ENCODE results near the gene PRKD1. TPM values are rescaled to one million over a fixed set of nuclear protein-coding genes. Genes with fewer than 3 reads are reported as not detected.

The PRKD1 gene
- total and polyA plus RNA-seq, 2 of the 13 experiments (the other 11 are each of a cell fraction or from before 2014, with no cell fraction given) = 0.22 to 1.3 TPM

DNA sequence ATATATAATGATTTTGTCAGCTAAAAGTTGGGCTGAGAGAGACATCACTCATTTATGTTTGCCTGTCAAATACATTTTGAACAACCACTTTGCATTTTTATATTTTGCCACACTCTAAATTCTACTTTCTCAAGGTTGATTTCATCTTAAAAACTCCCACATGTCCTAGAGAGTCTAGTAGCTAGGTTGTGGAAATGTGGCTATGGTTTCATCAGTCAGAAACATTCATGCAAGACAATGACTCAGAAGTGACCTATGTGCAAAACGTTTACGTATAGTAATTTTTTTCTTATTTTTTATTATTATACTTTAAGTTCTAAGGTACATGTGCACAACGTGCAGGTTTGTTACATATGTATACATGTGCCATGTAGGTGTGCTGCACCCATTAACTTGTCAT lies 27.4 kb upstream of the PRKD1 start:
- H2AFZ ChIP-seq (ENCODE audit: low read length) = no peak overlapping the region
- 27% methylated on average over 3 of the region's 3 CpGs for WGBS (ENCODE audit: low lambda C conversion rate)
- DNase-seq (ENCODE audit: low spot score) (no peak), FAIRE-seq (no peak), ATAC-seq (no peak)
- H3K9ac ChIP-seq (ENCODE audit: insufficient read depth, low read depth, low read length) = no peak overlapping the region
- BruUV-seq (replicated peaks) = no TSS peak
- TF ChIP-seq CREB1 (IDR thresholded peaks at IDR 0.05) (no peak), CREB1 (CRISPR knock-in tag; IDR thresholded peaks at IDR 0.05) (no peak), MIXL1 (CRISPR knock-in tag; IDR thresholded peaks at IDR 0.05) (no peak), ZNF674 (CRISPR knock-in tag; IDR thresholded peaks at IDR 0.05; ENCODE audit: low read depth) (no peak), MTF2 (CRISPR knock-in tag; IDR thresholded peaks at IDR 0.05; ENCODE audit: borderline replicate concordance) (no peak), HCFC1 (IDR thresholded peaks at IDR 0.05; ENCODE audit: low read depth, low read length) (no peak), ZFP41 (CRISPR knock-in tag; IDR thresholded peaks at IDR 0.05; ENCODE audit: borderline replicate concordance) (no peak), ZNF30 (CRISPR knock-in tag; IDR thresholded peaks at IDR 0.05) (no peak), GTF3A (CRISPR knock-in tag; conservative IDR thresholded peaks at IDR 0.05) (no peak), ATF7-NPFF (CRISPR knock-in tag; IDR thresholded peaks at IDR 0.05; ENCODE audit: low read depth) (no peak)
- TF ChIP-seq, protein P1, sequence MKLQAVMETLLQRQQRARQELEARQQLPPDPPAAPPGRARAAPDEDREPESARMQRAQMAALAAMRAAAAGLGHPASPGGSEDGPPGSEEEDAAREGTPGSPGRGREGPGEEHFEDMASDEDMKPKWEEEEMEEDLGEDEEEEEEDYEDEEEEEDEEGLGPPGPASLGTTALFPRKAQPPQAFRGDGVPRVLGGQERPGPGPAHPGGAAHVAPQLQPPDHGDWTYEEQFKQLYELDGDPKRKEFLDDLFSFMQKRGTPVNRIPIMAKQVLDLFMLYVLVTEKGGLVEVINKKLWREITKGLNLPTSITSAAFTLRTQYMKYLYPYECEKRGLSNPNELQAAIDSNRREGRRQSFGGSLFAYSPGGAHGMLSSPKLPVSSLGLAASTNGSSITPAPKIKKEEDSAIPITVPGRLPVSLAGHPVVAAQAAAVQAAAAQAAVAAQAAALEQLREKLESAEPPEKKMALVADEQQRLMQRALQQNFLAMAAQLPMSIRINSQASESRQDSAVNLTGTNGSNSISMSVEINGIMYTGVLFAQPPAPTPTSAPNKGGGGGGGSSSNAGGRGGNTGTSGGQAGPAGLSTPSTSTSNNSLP (IDR thresholded peaks at IDR 0.05; ENCODE audit: low read depth, low read length) = no peak
- H3K4me1 ChIP-seq (ENCODE audit: insufficient read depth, low read length) = no peaks in the 10 kb centered on the region
- no peak overlapping the region for H3K4me2 ChIP-seq (ENCODE audit: low read depth, low read length)
- no peaks in the 10 kb centered on the region for H4K20me1 ChIP-seq (ENCODE audit: insufficient read depth, low read length)
- POLR2A ChIA-PET = no interaction called here
- H3K9me3 ChIP-seq (ENCODE audit: low read length) = peaks cover 50% of the 10 kb centered on the region
- in situ Hi-C loops (cut with HindIII; ENCODE audit: extremely low pct_ligation_motif_present, low pct_unique_long_range_greater_than_20kb) = no loop called here
- CTCF ChIA-PET (ENCODE audit: low intra/inter-chr PET ratio, low total read pairs) = no interaction called here
- H3K79me2 ChIP-seq (ENCODE audit: insufficient read depth, low read length) = no peaks in the 10 kb centered on the region
- intact Hi-C loops (cut with micrococcal nuclease; ENCODE audit: unreplicated experiment) = no loop called here
- H3K27me3 ChIP-seq (ENCODE audit: control insufficient read depth in 1 of 2, insufficient read depth in 2 of 2, low read length in 2 of 2) = no peaks in the 10 kb centered on the region
- no peaks in the 10 kb centered on the region for H3K36me3 ChIP-seq (replicated peaks in 1 of 2; ENCODE audit: control insufficient read depth in 1 of 2, insufficient read depth in 2 of 2, low read length in 2 of 2)
- H3K27ac ChIP-seq (ENCODE audit: extremely low read length, insufficient read depth, low read length) = no peak overlapping the region
- H3K4me3 ChIP-seq (replicated peaks in 1 of 3; ENCODE audit: insufficient read depth in 1 of 3, low read depth in 2 of 3, low read length in 3 of 3) = no peak overlapping the region

All from HepG2 (cell line).